ENCODE results near the gene MEAF6. TPM values are rescaled to one million over a fixed set of nuclear protein-coding genes. Genes with fewer than 3 reads are reported as not detected.

The MEAF6 gene
- total and polyA plus RNA-seq, 2 of the 8 experiments (the other 6 are each of a cell fraction or from before 2014, with no cell fraction given), result 23.0 to 38.8 TPM

DNA sequence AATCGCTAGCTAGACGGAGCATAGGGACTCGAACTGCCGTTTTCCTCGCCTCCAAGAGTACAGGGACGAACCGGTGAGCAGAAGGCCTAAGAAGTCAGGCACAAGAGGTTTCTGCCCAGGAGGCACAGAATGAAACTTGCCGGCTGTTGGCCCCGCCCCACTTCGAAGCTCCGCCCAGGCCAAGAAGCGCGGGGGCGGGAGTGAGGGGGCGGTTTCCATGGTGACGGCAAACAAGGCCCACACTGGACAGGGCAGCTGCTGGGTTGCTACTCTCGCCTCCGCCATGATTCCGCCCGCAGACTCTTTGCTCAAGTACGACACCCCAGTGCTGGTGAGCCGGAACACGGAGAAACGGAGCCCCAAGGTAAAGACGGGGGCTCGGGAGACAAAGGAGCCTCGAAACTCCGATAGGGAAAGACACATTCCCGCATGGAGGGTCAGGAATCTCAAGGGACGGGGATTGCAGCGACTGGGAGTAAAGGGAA is 42.2 kb upstream of the MEAF6 start, which contains the start of gene DNALI1 (continued):
- peak; percentile 55; the same call in 1 of the 2 replicates for TF ChIP-seq POLR2AphosphoS5 (IDR thresholded peaks at IDR 0.05; ENCODE audit: low read depth, low read length)
- TF ChIP-seq, protein P1, sequence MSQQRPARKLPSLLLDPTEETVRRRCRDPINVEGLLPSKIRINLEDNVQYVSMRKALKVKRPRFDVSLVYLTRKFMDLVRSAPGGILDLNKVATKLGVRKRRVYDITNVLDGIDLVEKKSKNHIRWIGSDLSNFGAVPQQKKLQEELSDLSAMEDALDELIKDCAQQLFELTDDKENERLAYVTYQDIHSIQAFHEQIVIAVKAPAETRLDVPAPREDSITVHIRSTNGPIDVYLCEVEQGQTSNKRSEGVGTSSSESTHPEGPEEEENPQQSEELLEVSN (IDR thresholded peaks at IDR 0.05), result peak; percentile 73
- TF ChIP-seq, protein P2, sequence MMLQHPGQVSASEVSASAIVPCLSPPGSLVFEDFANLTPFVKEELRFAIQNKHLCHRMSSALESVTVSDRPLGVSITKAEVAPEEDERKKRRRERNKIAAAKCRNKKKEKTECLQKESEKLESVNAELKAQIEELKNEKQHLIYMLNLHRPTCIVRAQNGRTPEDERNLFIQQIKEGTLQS (IDR thresholded peaks at IDR 0.05; ENCODE audit: insufficient read depth, low read depth, low read length), result no peak
- TF ChIP-seq TAF1 (IDR thresholded peaks at IDR 0.05; ENCODE audit: low read depth, low read length), result peak; percentile 42; the same call in 1 of the 2 replicates
- TF ChIP-seq JUND (IDR thresholded peaks at IDR 0.05; ENCODE audit: low read length), result no peak
- TF ChIP-seq ZNF274 (IDR thresholded peaks at IDR 0.05; ENCODE audit: borderline replicate concordance, extremely low read depth, low read length), result no peak
- TF ChIP-seq SP1 (IDR thresholded peaks at IDR 0.05; ENCODE audit: low read depth, low read length), result no peak
- TF ChIP-seq MAFK (IDR thresholded peaks at IDR 0.05; ENCODE audit: low read depth, low read length), result no peak
- TF ChIP-seq, protein P3, sequence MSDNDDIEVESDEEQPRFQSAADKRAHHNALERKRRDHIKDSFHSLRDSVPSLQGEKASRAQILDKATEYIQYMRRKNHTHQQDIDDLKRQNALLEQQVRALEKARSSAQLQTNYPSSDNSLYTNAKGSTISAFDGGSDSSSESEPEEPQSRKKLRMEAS (IDR thresholded peaks at IDR 0.05), result peak; percentile 85
- no peak for TF ChIP-seq RNF2 (IDR thresholded peaks at IDR 0.05; ENCODE audit: borderline replicate concordance, low read depth, low read length, missing control alignments, poor library complexity, severe bottlenecking)
- TF ChIP-seq CHD2 (IDR thresholded peaks at IDR 0.05; ENCODE audit: low read length), result no peak
- TF ChIP-seq TBP (IDR thresholded peaks at IDR 0.05; ENCODE audit: low read depth, low read length), result no peak
- TF ChIP-seq RFX5 (IDR thresholded peaks at IDR 0.05; ENCODE audit: borderline replicate concordance, low read depth, low read length), result no peak
- peak; percentile 48; the same call in 1 of the 2 replicates for TF ChIP-seq PHF8 (conservative IDR thresholded peaks at IDR 0.05; ENCODE audit: low read depth, low read length)
